Spleen (tissue), 11 donors: ENCODE measurements around the gene CEP19. TPM values are rescaled to one million over a fixed set of nuclear protein-coding genes. Genes with fewer than 3 reads are reported as not detected.

Source experiments
- DNase-seq: peaks from one replicate; pipeline ENCODE4 v3.0.0-alpha.2; 2020
- H3K27ac ChIP-seq, 8 donors: fragments of 200-600 bp; sonication (generic) in 7 of 8; 1 replicate in 4 of 8; 2 replicates in 4 of 8; pipeline versions ENCODE4 v1.5.0 to v1.8.0; 2016 to 2021; ENCODE audit warnings: inconsistent platforms in 4 of 8, mild to moderate bottlenecking in 4 of 8, moderate library complexity in 1 of 8
- H3K27me3 ChIP-seq, 7 donors: fragments of 200-600 bp; sonication (generic) in 6 of 7; replicated peaks in 1 of 7; 1 replicate in 4 of 7; 2 replicates in 3 of 7; pipeline versions ENCODE4 v1.5.0 to v1.8.0; 2016 to 2021; ENCODE audit warnings: inconsistent platforms in 3 of 7, mild to moderate bottlenecking in 1 of 7
- H3K36me3 ChIP-seq, 6 donors: fragments of 200-600 bp; sonication (generic) in 5 of 6; 1 replicate in 4 of 6; 2 replicates in 2 of 6; pipeline versions ENCODE4 v1.5.0 to v1.8.0; 2016 to 2021; ENCODE audit warnings: inconsistent platforms in 2 of 6
- H3K4me1 ChIP-seq, 6 donors: fragments of 200-600 bp; sonication (generic) in 5 of 6; 1 replicate in 3 of 6; 2 replicates in 3 of 6; pipeline versions ENCODE4 v1.5.0 to v1.8.0; 2016 to 2021; ENCODE audit warnings: inconsistent platforms in 3 of 6
- H3K4me3 ChIP-seq, 8 donors: fragments of 200-600 bp; sonication (generic) in 7 of 8; 1 replicate in 4 of 8; 2 replicates in 4 of 8; pipeline versions ENCODE4 v1.5.0 to v1.8.0; 2016 to 2021; ENCODE audit warnings: inconsistent platforms in 4 of 8, mild to moderate bottlenecking in 4 of 8, moderate library complexity in 2 of 8
- H3K9me3 ChIP-seq, 8 donors: fragments of 200-600 bp; sonication (generic) in 7 of 8; 1 replicate in 4 of 8; 2 replicates in 4 of 8; pipeline versions ENCODE4 v1.5.0 to v1.8.0; 2016 to 2021; ENCODE audit warnings: inconsistent platforms in 4 of 8
- POLR2A ChIP-seq, 3 donors: fragments of 450-650 bp; IDR thresholded peaks; one replicate each; pipeline ENCODE4 v1.5.1; 2017; ENCODE audit warnings: antibody characterized with exemption in 3 of 3, mild to moderate bottlenecking in 1 of 3
- POLR2AphosphoS5 ChIP-seq, 3 donors: sonication (generic); formaldehyde crosslinking; IDR thresholded peaks; one replicate each; pipeline ENCODE4 v1.5.1; 2017; ENCODE audit warnings: antibody characterized with exemption in 3 of 3
- WGBS, 5 donors: extraction: QIAGEN DNeasy Blood & Tissue Kit in 3 of 5; methylation state at CpG; one replicate each; pipeline versions ENCODE4 v1.1.5 to v1.1.7; 2013 to 2018; 5-methylcytosine and 5-hydroxymethylcytosine counted together
- intact Hi-C: fragments of 100-400 bp; cut with DNase I; formaldehyde crosslinking; loops from one replicate; pipeline ENCODE4 v1.15.0; 2023; ENCODE audit warnings: low total_unique reads
- polyA plus RNA-seq, 3 donors: library from polyadenylated mRNA; stranded (reverse); fragments of 200-250 nt; gene quantifications; one replicate each; pipeline ENCODE4 v1.2.1, GENCODE V29; 2013
- total RNA-seq, 7 donors: library from RNA; depleted of rRNA in 3 of 7; stranded (reverse); fragments of >200 nt in 3 of 7; fragmentation: NEBNext Ultra II Directional in 4 of 7; extraction: Animal tissue kit (Norgen Biotek cat#: 25700) in 4 of 7; gene quantifications; one replicate each; pipeline versions ENCODE4 v1.1.0 to v1.2.1, GENCODE V29; 2016 to 2021
- TF ChIP-seq, protein P1 (sequence below), 11 experiments: fragments of 200-600 bp in 7 of 11; fragments of 450-650 bp in 4 of 11; sonication (generic) in 4 of 11; IDR thresholded peaks in 8 of 11; conservative IDR thresholded peaks in 3 of 11; 1 replicate in 7 of 11; 2 replicates in 4 of 11; pipeline versions ENCODE4 v1.4.0 to v1.8.0; 2016 to 2021; ENCODE audit warnings: antibody characterized with exemption in 11 of 11, inconsistent platforms in 4 of 11, mild to moderate bottlenecking in 1 of 11
- donor health status: healthy with polysubstance abuse.
- donor health status: DM: no; HTN: no; CAD: no; lungs with moderate emphysema.
- donor health status: DM: no; HTN: no; CAD: no.
- donor health status: Bipolar disorder and iron deficiency.
- donor health status: healthy.
- donor health status: DM: no; HTN: no; CAD: no.
- donor health status: DM: yes; HTN: yes; CAD: no.

The CEP19 gene
- total and polyA plus RNA-seq, 10 donors = 0.68 to 6.4 (median 3.0) TPM

GRCh38 chr3:196707566-196707965 is 4.5 kb downstream of the CEP19 start:
- Histone ChIP-seq H3K9me3 (no peaks in the 10 kb centered on the region), H3K36me3 (peaks cover 0 to 7% (median 0%) of the 10 kb centered on the region in 6 donors), H3K4me1 (peaks cover 4 to 24% (median 12%) of the 10 kb centered on the region in 6 donors), H3K27me3 (no peaks in the 10 kb centered on the region), H3K27ac (no peak overlapping the region), H3K4me3 (no peak overlapping the region)
- intact Hi-C loops = no loop called here
- TF ChIP-seq POLR2A (IDR thresholded peaks at IDR 0.05) = no peak
- 95 to 98% (median 96%) methylated on average over 8 of the region's 8 CpGs for WGBS, 5 donors
- no peak for DNase-seq

DNA sequence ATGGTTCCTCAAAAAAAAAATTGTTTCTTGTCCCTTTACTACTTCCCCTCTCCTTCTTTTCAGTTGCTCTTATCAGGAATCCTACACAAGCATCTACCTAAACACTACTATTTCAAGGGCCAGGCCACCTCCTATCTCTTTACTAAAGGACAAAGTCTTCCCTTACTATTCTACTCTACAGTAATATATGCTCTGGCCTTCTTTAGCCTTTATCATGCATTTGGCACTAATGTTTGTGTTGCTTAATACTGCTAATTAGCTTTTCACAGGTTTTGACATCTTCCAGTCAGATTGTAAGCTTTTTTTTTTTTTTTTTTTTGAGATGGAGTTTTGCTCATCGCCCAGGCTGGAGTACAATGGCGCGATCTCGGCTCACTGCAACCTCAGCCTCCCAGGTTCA is 5.3 kb downstream of the CEP19 start:
- no peak for DNase-seq
- peaks cover 4 to 23% (median 11%) of the 10 kb centered on the region in 6 donors for H3K4me1 ChIP-seq
- intact Hi-C loops = no loop called here
- no peaks in the 10 kb centered on the region for H3K9me3 ChIP-seq
- TF ChIP-seq POLR2AphosphoS5 (IDR thresholded peaks at IDR 0.05) = no peak
- TF ChIP-seq POLR2A (IDR thresholded peaks at IDR 0.05) = no peak
- H3K27ac ChIP-seq = no peak overlapping the region
- peaks cover 0 to 7% (median 0%) of the 10 kb centered on the region in 6 donors for H3K36me3 ChIP-seq
- no peaks in the 10 kb centered on the region for H3K27me3 ChIP-seq
- H3K4me3 ChIP-seq = no peak overlapping the region
- WGBS, 5 donors = 96 to 100% (median 99%) methylated on average over 4 of the region's 4 CpGs

DNA sequence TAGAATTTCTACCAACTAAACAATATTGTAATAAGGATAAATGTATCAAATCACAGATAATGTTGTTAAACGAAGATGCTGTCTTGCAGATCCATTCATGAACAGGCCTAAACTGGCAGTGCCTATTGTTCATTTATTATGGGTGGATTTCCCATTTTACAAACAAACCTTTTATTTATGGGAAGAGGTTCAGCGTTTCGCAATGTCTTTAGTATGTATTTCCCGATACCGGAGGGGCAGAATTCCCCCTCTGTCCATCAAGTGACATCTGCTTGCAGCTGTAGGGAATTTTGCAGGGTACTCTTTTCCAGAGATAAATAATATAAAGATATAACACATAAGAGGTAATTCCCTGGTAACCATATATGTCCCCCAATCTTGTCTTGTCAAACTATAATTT is 5.7 kb downstream of the CEP19 start:
- intact Hi-C loops = no loop called here
- Histone ChIP-seq H3K4me1 (peaks cover 3 to 19% (median 7%) of the 10 kb centered on the region in 6 donors), H3K27me3 (no peaks in the 10 kb centered on the region), H3K4me3 (no peak overlapping the region), H3K27ac (no peak overlapping the region), H3K9me3 (no peaks in the 10 kb centered on the region), H3K36me3 (peaks cover 0 to 7% (median 0%) of the 10 kb centered on the region in 6 donors)
- WGBS, 5 donors = 62 to 84% (median 75%) methylated on average over 5 of the region's 5 CpGs
- TF ChIP-seq POLR2A (IDR thresholded peaks at IDR 0.05) (no peak), POLR2AphosphoS5 (IDR thresholded peaks at IDR 0.05) (no peak)
- TF ChIP-seq, protein P1, sequence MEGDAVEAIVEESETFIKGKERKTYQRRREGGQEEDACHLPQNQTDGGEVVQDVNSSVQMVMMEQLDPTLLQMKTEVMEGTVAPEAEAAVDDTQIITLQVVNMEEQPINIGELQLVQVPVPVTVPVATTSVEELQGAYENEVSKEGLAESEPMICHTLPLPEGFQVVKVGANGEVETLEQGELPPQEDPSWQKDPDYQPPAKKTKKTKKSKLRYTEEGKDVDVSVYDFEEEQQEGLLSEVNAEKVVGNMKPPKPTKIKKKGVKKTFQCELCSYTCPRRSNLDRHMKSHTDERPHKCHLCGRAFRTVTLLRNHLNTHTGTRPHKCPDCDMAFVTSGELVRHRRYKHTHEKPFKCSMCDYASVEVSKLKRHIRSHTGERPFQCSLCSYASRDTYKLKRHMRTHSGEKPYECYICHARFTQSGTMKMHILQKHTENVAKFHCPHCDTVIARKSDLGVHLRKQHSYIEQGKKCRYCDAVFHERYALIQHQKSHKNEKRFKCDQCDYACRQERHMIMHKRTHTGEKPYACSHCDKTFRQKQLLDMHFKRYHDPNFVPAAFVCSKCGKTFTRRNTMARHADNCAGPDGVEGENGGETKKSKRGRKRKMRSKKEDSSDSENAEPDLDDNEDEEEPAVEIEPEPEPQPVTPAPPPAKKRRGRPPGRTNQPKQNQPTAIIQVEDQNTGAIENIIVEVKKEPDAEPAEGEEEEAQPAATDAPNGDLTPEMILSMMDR (IDR thresholded peaks at IDR 0.05 in 8 of 11, conservative IDR thresholded peaks at IDR 0.05 in 3 of 11) = no peak
- DNase-seq = no peak

- Histone ChIP-seq H3K9me3 (no peaks in the 10 kb centered on the region), H3K36me3 (no peaks in the 10 kb centered on the region), H3K4me1 (peaks cover 0 to 4% (median 0%) of the 10 kb centered on the region in 6 donors), H3K27ac (no peak overlapping the region), H3K27me3 (no peaks in the 10 kb centered on the region), H3K4me3 (no peak overlapping the region)
- 48 to 90% (median 64%) methylated on average over 4 of the region's 4 CpGs for WGBS, 5 donors
- no peak for DNase-seq
- TF ChIP-seq POLR2AphosphoS5 (IDR thresholded peaks at IDR 0.05) = no peak
- TF ChIP-seq POLR2A (IDR thresholded peaks at IDR 0.05) = no peak
- TF ChIP-seq, protein P1 (IDR thresholded peaks at IDR 0.05 in 8 of 11, conservative IDR thresholded peaks at IDR 0.05 in 3 of 11) = no peak
- intact Hi-C loops = no loop called here
These were observed 11.2 kb downstream of the CEP19 start for GRCh38 chr3:196700801-196701200.

GRCh38 chr3:196699749-196700148 is 12.3 kb downstream of the CEP19 start:
- H3K27ac ChIP-seq = no peak overlapping the region
- no peak overlapping the region for H3K4me3 ChIP-seq
- no peak for DNase-seq
- no peaks in the 10 kb centered on the region for H3K27me3 ChIP-seq
- WGBS, 5 donors = 89 to 97% (median 91%) methylated on average over 7 of the region's 7 CpGs
- intact Hi-C loops = no loop called here
- H3K9me3 ChIP-seq = no peaks in the 10 kb centered on the region
- peaks cover 0 to 4% (median 0%) of the 10 kb centered on the region in 6 donors for H3K4me1 ChIP-seq
- H3K36me3 ChIP-seq = no peaks in the 10 kb centered on the region
- TF ChIP-seq, protein P1 (IDR thresholded peaks at IDR 0.05 in 8 of 11, conservative IDR thresholded peaks at IDR 0.05 in 3 of 11) = no peak
- no peak for TF ChIP-seq POLR2A (IDR thresholded peaks at IDR 0.05)
